ENCODE data around the gene FAM174C.
A peak's percentile ranks its signal among the peaks of the same experiment; 100 is the strongest.

FAM174C gene

DNA sequence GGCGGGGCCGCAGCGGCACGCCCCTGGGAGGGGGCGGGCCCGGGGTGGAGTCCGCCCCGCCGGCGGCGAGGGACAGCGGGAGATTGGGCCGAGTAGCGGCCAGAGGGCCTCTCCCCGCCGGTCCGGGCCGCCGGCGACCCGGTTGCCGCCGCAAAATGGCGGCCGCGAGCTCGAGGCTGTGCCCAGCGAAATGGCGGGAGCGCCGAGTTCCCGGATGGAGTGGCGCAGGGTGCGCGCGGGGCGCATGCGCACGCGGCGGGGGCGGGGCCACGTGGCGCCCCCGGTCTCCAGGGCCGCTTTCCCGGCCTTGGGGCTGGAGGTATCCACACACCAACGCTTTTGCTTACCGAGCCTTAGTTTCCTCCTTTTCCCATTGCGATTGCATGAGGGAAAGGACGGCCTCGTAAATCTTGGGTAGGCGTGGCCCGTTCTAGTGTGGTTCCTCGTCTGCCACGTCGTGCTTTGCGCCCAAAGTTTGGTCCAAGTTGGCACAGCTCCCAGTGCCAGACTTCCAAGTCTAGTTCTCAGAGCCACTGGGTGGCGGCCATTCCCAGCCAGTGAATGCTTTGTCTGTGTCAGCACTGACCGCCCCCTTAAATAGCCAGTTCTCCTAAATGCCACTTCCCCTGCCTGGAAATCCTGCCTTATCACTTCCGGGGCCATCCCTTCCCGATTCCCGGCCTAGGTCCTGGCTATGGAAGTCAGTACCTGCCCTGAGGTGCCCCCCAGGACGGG is 5.7 kb upstream of the FAM174C start (continued):
- TF ChIP-seq OVOL3 (tag by site-specific recombination; IDR thresholded peaks at IDR 0.05) (no peak; the same call in 1 of the 2 replicates), KLF8 (tag by site-specific recombination; IDR thresholded peaks at IDR 0.05) (peak; percentile 37; the same call in 1 of the 2 replicates), ZNF354C (tag by site-specific recombination; IDR thresholded peaks at IDR 0.05; ENCODE audit: borderline replicate concordance, low read depth) (no peak), ZNF658 (tag by site-specific recombination; IDR thresholded peaks at IDR 0.05) (no peak), ZFP3 (tag by site-specific recombination; IDR thresholded peaks at IDR 0.05; ENCODE audit: low read depth) (no peak), ZNF133 (tag by site-specific recombination; IDR thresholded peaks at IDR 0.05) (0 out of 2 replicates have a peak, but pooled peaks have one; percentile 23), ZNF426 (tag by site-specific recombination; IDR thresholded peaks at IDR 0.05) (no peak), SCRT1 (tag by site-specific recombination; IDR thresholded peaks at IDR 0.05; ENCODE audit: borderline replicate concordance) (no peak), ZNF596 (tag by site-specific recombination; IDR thresholded peaks at IDR 0.05) (peak; percentile 66), GFI1B (tag by site-specific recombination; IDR thresholded peaks at IDR 0.05) (peak; percentile 19; the same call in 1 of the 2 replicates), ZFP69B (tag by site-specific recombination; IDR thresholded peaks at IDR 0.05) (0 out of 2 replicates have a peak, but pooled peaks have one; percentile 37), KLF16 (tag by site-specific recombination; IDR thresholded peaks at IDR 0.05) (peak; percentile 86), ZNF560 (tag by site-specific recombination; IDR thresholded peaks at IDR 0.05; ENCODE audit: borderline replicate concordance) (no peak), PRDM1 (tag by site-specific recombination; IDR thresholded peaks at IDR 0.05) (peak; percentile 53; the same call in 1 of the 2 replicates), ZNF544 (tag by site-specific recombination; IDR thresholded peaks at IDR 0.05) (no peak), ZBTB48 (tag by site-specific recombination; IDR thresholded peaks at IDR 0.05) (peak; percentile 21; the same call in 1 of the 2 replicates)
- TF ChIP-seq, protein P1, sequence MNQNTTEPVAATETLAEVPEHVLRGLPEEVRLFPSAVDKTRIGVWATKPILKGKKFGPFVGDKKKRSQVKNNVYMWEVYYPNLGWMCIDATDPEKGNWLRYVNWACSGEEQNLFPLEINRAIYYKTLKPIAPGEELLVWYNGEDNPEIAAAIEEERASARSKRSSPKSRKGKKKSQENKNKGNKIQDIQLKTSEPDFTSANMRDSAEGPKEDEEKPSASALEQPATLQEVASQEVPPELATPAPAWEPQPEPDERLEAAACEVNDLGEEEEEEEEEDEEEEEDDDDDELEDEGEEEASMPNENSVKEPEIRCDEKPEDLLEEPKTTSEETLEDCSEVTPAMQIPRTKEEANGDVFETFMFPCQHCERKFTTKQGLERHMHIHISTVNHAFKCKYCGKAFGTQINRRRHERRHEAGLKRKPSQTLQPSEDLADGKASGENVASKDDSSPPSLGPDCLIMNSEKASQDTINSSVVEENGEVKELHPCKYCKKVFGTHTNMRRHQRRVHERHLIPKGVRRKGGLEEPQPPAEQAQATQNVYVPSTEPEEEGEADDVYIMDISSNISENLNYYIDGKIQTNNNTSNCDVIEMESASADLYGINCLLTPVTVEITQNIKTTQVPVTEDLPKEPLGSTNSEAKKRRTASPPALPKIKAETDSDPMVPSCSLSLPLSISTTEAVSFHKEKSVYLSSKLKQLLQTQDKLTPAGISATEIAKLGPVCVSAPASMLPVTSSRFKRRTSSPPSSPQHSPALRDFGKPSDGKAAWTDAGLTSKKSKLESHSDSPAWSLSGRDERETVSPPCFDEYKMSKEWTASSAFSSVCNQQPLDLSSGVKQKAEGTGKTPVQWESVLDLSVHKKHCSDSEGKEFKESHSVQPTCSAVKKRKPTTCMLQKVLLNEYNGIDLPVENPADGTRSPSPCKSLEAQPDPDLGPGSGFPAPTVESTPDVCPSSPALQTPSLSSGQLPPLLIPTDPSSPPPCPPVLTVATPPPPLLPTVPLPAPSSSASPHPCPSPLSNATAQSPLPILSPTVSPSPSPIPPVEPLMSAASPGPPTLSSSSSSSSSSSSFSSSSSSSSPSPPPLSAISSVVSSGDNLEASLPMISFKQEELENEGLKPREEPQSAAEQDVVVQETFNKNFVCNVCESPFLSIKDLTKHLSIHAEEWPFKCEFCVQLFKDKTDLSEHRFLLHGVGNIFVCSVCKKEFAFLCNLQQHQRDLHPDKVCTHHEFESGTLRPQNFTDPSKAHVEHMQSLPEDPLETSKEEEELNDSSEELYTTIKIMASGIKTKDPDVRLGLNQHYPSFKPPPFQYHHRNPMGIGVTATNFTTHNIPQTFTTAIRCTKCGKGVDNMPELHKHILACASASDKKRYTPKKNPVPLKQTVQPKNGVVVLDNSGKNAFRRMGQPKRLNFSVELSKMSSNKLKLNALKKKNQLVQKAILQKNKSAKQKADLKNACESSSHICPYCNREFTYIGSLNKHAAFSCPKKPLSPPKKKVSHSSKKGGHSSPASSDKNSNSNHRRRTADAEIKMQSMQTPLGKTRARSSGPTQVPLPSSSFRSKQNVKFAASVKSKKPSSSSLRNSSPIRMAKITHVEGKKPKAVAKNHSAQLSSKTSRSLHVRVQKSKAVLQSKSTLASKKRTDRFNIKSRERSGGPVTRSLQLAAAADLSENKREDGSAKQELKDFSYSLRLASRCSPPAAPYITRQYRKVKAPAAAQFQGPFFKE (tag by site-specific recombination; IDR thresholded peaks at IDR 0.05; ENCODE audit: borderline replicate concordance): 0 out of 2 replicates have a peak, but pooled peaks have one; percentile 49
- TF ChIP-seq, protein P2, sequence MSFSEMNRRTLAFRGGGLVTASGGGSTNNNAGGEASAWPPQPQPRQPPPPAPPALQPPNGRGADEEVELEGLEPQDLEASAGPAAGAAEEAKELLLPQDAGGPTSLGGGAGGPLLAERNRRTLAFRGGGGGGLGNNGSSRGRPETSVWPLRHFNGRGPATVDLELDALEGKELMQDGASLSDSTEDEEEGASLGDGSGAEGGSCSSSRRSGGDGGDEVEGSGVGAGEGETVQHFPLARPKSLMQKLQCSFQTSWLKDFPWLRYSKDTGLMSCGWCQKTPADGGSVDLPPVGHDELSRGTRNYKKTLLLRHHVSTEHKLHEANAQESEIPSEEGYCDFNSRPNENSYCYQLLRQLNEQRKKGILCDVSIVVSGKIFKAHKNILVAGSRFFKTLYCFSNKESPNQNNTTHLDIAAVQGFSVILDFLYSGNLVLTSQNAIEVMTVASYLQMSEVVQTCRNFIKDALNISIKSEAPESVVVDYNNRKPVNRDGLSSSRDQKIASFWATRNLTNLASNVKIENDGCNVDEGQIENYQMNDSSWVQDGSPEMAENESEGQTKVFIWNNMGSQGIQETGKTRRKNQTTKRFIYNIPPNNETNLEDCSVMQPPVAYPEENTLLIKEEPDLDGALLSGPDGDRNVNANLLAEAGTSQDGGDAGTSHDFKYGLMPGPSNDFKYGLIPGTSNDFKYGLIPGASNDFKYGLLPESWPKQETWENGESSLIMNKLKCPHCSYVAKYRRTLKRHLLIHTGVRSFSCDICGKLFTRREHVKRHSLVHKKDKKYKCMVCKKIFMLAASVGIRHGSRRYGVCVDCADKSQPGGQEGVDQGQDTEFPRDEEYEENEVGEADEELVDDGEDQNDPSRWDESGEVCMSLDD (tag by site-specific recombination; IDR thresholded peaks at IDR 0.05): peak; percentile 61; the same call in 1 of the 2 replicates
- TF ChIP-seq, protein P3, sequence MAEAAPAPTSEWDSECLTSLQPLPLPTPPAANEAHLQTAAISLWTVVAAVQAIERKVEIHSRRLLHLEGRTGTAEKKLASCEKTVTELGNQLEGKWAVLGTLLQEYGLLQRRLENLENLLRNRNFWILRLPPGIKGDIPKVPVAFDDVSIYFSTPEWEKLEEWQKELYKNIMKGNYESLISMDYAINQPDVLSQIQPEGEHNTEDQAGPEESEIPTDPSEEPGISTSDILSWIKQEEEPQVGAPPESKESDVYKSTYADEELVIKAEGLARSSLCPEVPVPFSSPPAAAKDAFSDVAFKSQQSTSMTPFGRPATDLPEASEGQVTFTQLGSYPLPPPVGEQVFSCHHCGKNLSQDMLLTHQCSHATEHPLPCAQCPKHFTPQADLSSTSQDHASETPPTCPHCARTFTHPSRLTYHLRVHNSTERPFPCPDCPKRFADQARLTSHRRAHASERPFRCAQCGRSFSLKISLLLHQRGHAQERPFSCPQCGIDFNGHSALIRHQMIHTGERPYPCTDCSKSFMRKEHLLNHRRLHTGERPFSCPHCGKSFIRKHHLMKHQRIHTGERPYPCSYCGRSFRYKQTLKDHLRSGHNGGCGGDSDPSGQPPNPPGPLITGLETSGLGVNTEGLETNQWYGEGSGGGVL (tag by site-specific recombination; IDR thresholded peaks at IDR 0.05): no peak; the same call in 1 of the 2 replicates
- TF ChIP-seq, protein P4, sequence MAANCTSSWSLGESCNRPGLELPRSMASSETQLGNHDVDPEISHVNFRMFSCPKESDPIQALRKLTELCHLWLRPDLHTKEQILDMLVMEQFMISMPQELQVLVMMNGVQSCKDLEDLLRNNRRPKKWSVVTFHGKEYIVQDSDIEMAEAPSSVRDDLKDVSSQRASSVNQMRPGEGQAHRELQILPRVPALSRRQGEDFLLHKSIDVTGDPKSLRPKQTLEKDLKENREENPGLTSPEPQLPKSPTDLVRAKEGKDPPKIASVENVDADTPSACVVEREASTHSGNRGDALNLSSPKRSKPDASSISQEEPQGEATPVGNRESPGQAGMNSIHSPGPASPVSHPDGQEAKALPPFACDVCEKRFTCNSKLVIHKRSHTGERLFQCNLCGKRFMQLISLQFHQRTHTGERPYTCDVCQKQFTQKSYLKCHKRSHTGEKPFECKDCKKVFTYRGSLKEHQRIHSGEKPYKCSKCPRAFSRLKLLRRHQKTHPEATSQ (tag by site-specific recombination; IDR thresholded peaks at IDR 0.05): no peak
- TF ChIP-seq, protein P5, sequence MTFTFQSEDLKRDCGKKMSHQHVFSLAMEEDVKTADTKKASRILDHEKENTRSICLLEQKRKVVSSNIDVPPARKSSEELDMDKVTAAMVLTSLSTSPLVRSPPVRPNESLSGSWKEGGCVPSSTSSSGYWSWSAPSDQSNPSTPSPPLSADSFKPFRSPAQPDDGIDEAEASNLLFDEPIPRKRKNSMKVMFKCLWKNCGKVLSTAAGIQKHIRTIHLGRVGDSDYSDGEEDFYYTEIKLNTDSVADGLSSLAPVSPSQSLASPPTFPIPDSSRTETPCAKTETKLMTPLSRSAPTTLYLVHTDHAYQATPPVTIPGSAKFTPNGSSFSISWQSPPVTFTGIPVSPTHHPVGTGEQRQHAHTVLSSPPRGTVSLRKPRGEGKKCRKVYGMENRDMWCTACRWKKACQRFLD (tag by site-specific recombination; IDR thresholded peaks at IDR 0.05): no peak
